CD4-positive, alpha-beta T cell (primary cell): Measurements from ENCODE around the gene GUCA2A. TPM values are rescaled to one million over a fixed set of nuclear protein-coding genes. Genes with fewer than 3 reads are reported as not detected.

Experiments used
- ATAC-seq: fragments of 200-7000 bp; cut with Tn5 transposase; one replicate; pipeline ENCODE4 v1.10.0; 2022; ENCODE audit warnings: mild to moderate bottlenecking; ENCODE audit not compliant: poor library complexity
- CTCF ChIA-PET: fragments of 350-600 bp; sonication (Branson Sonifier 250); formaldehyde crosslinking; loops from one replicate; lab custom pipeline; 2021; ENCODE audit warnings: antibody characterized with exemption, inconsistent platforms; lab: Charles Lee
- POLR2A ChIA-PET: fragments of 350-600 bp; sonication (Branson Sonifier 250); formaldehyde crosslinking; loops from one replicate; lab custom pipeline; 2021; ENCODE audit warnings: antibody characterized with exemption, inconsistent platforms; lab: Charles Lee
- DNase-seq, 14 experiments: peaks; one replicate each; pipeline ENCODE4 v3.0.0-alpha.2; 2013 to 2020; ENCODE audit warnings: mixed read lengths in 2 of 14
- H3K27ac ChIP-seq, 2 donors: one replicate each; pipeline versions ENCODE4 v1.5.1 to v1.7.0; 2013; ENCODE audit warnings: low read length in 2 of 2, low read depth in 1 of 2, mild to moderate bottlenecking in 1 of 2
- H3K27me3 ChIP-seq, 2 experiments: 1 replicate in 1 of 2; 2 replicates in 1 of 2; pipeline versions ENCODE4 v1.6.1 to v1.7.0; 2013; ENCODE audit warnings: low read length in 2 of 2, control low read depth in 1 of 2, mild to moderate bottlenecking in 1 of 2, moderate library complexity in 1 of 2; ENCODE audit not compliant: insufficient read depth in 2 of 2, control insufficient read depth in 1 of 2
- H3K36me3 ChIP-seq: one replicate; pipeline ENCODE4 v1.6.1; 2013; ENCODE audit warnings: low read length, control low read depth; ENCODE audit not compliant: insufficient read depth
- H3K4me1 ChIP-seq: one replicate; pipeline ENCODE4 v1.6.1; 2013; ENCODE audit warnings: low read length, control low read depth; ENCODE audit not compliant: insufficient read depth
- H3K4me3 ChIP-seq: one replicate; pipeline ENCODE4 v1.5.1; 2013; ENCODE audit warnings: mild to moderate bottlenecking, low read length, moderate library complexity
- H3K9me3 ChIP-seq, 2 experiments: 1 replicate in 1 of 2; 2 replicates in 1 of 2; pipeline versions ENCODE4 v1.6.1 to v1.7.0; 2013; ENCODE audit warnings: low read length in 2 of 2, mild to moderate bottlenecking in 2 of 2, control low read depth in 1 of 2, moderate library complexity in 1 of 2; ENCODE audit not compliant: control insufficient read depth in 1 of 2, insufficient read depth in 1 of 2
- H3K27ac Mint-ChIP-seq: one replicate; pipeline ENCODE4 v1.8.0; 2020; ENCODE audit warnings: mixed read lengths
- H3K27me3 Mint-ChIP-seq: one replicate; pipeline ENCODE4 v1.8.0; 2021; ENCODE audit warnings: mixed read lengths
- H3K36me3 Mint-ChIP-seq: one replicate; pipeline ENCODE4 v1.8.0; 2021; ENCODE audit warnings: low read depth, mixed read lengths
- H3K4me1 Mint-ChIP-seq: one replicate; pipeline ENCODE4 v1.8.0; 2021; ENCODE audit warnings: low read depth, mixed read lengths
- H3K4me3 Mint-ChIP-seq: one replicate; pipeline ENCODE4 v1.8.0; 2020; ENCODE audit warnings: mild to moderate bottlenecking, mixed read lengths
- H3K9me3 Mint-ChIP-seq: one replicate; pipeline ENCODE4 v1.8.0; 2020; ENCODE audit warnings: mixed read lengths
- intact Hi-C, 2 experiments: fragments of 100-400 bp; cut with DNase I in 1 of 2; cut with micrococcal nuclease in 1 of 2; formaldehyde crosslinking; loops; one replicate each; pipeline versions ENCODE4 v1.15.1 to v1.9.0; 2023 to 2025; cut with DNase I, micrococcal nuclease
- total RNA-seq, 174 experiments: library from RNA in 2 of 174; stranded (reverse) in 2 of 174; gene quantifications; one replicate each; pipeline ENCODE4 v1.2.3 and lab custom pipeline; 2021 to 2026
- TF ChIP-seq, protein P1 (sequence below): fragments of 200-600 bp; IDR thresholded peaks from one replicate; pipeline ENCODE4 v1.8.0; 2022; ENCODE audit warnings: antibody characterized with exemption, mild to moderate bottlenecking

The GUCA2A gene
- total RNA-seq, 2 experiments from 2014 or later = not detected

DNA sequence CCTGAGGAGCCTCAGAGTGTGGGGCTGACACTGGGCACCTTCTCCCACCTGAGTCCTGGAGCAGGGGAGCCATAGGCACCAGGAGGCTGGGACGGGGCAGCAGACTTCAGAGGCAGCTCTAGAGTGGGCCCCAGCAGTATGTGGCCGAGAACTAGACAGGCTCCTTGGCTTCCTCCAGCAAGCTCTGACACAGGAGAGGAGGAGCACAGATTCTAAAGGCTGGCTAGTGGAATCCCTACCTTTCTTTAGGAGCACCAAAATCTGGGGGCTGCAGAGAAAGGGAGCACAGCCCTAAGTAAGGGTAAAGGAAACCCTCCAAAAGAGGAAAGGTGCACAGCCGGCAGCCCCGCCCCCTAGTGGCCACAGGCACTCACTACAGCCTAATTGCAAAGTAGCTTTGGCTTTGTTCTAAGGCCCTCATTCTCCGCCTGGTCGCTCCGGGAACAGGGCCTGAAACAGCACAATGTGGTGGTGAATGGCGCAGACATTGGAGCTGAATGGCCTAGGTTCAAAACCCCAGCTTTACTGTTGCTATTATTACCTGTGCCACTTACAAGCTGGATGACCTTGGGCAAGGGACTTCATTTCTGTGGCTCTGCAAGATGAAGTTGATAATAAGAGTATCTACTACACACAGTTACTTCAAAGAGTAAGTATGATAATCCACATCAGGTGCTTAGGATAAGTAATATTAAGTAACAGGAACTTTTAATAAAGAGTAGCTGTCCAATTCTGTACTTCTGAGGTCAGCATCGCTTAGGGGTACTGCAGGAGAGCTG is 8.8 kb upstream of the GUCA2A start:
- H3K4me3 Mint-ChIP-seq = no peak overlapping the region
- no peaks in the 10 kb centered on the region for H3K27me3 ChIP-seq
- no peak overlapping the region for H3K27ac ChIP-seq
- H3K36me3 ChIP-seq = no peaks in the 10 kb centered on the region
- ChIA-PET POLR2A (interaction anchor here (0.8 to 1.2 kb wide), 4 partner anchors 361 to 657 kb away, joined by 3 to 4 read pairs (median 4); no protein-coding TSS in a partner anchor), CTCF (interaction anchor here (0.5 to 3.1 kb wide), 23 partner anchors 9 to 658 kb away, joined by 3 to 22 read pairs (median 5); no protein-coding TSS in a partner anchor)
- TF ChIP-seq, protein P1, sequence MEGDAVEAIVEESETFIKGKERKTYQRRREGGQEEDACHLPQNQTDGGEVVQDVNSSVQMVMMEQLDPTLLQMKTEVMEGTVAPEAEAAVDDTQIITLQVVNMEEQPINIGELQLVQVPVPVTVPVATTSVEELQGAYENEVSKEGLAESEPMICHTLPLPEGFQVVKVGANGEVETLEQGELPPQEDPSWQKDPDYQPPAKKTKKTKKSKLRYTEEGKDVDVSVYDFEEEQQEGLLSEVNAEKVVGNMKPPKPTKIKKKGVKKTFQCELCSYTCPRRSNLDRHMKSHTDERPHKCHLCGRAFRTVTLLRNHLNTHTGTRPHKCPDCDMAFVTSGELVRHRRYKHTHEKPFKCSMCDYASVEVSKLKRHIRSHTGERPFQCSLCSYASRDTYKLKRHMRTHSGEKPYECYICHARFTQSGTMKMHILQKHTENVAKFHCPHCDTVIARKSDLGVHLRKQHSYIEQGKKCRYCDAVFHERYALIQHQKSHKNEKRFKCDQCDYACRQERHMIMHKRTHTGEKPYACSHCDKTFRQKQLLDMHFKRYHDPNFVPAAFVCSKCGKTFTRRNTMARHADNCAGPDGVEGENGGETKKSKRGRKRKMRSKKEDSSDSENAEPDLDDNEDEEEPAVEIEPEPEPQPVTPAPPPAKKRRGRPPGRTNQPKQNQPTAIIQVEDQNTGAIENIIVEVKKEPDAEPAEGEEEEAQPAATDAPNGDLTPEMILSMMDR = peak; percentile 97
- H3K4me1 Mint-ChIP-seq = no peaks in the 10 kb centered on the region
- ATAC-seq (peak; percentile 77), DNase-seq (peak; percentile 46 to 78 (median 60))
- H3K9me3 Mint-ChIP-seq = no peaks in the 10 kb centered on the region
- H3K27ac Mint-ChIP-seq = no peak overlapping the region
- no peak overlapping the region for H3K4me3 ChIP-seq
- no peaks in the 10 kb centered on the region for H3K9me3 ChIP-seq
- H3K36me3 Mint-ChIP-seq = no peaks in the 10 kb centered on the region
- peaks cover 5% of the 10 kb centered on the region for H3K4me1 ChIP-seq
- no peaks in the 10 kb centered on the region for H3K27me3 Mint-ChIP-seq
- intact Hi-C loops = loop anchor here (1.0 to 10.0 kb wide), 5 partner anchors 161 to 656 kb away; partner anchors contain the start of gene FOXJ3 (in 1 of the 2)

DNA sequence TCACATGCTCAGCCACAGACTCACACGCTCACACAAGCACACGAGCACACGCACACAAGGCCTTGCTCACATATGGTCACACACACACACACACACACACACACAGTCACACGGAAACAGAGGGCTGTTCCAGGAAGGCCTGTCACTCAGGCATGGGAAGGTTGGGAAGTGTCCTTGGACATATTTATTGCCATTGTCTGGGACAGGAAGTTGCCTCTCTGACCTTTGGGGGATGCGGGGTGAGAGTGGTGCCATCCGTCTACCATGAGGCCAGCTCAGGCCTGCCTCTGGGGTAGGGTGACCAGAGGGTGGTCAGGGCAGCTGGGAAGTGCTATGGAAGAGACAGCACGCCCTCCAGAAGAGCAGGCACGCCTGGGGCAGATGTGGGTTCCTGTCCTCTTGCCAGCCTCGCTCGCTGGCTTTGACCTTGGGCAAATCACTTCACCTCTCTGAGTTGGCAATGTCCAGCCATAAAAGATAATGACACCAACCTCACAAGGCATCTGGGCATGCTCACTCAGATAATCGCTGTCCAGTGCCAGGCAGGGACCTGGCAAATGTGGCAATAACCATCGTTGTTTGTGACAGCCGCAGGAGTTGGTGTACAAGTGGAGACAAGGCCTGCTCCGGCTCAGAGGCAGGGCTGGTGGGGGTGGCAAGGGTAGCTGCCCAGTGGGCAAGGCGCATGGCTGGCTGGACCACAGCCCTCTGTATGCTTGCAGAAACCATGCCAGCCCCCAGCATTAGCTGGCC is 8.0 kb upstream of the GUCA2A start:
- no peak for ATAC-seq
- H3K9me3 ChIP-seq = no peaks in the 10 kb centered on the region
- ChIA-PET CTCF (interaction anchor here (1.0 to 3.1 kb wide), 14 partner anchors 9 to 657 kb away, joined by 3 to 22 read pairs (median 5); no protein-coding TSS in a partner anchor), POLR2A (interaction anchor here (1.0 kb wide), 1 partner anchor 361 kb away, joined by 3 read pairs; no protein-coding TSS in a partner anchor)
- no peak overlapping the region for H3K4me3 ChIP-seq
- H3K36me3 ChIP-seq = no peaks in the 10 kb centered on the region
- Mint-ChIP-seq H3K4me1 (no peaks in the 10 kb centered on the region), H3K27ac (no peak overlapping the region), H3K4me3 (no peak overlapping the region), H3K9me3 (no peaks in the 10 kb centered on the region), H3K36me3 (no peaks in the 10 kb centered on the region), H3K27me3 (no peaks in the 10 kb centered on the region)
- no peaks in the 10 kb centered on the region for H3K27me3 ChIP-seq
- peaks cover 5% of the 10 kb centered on the region for H3K4me1 ChIP-seq
- intact Hi-C loops = loop anchor here (1.0 to 10.0 kb wide), 5 partner anchors 162 to 655 kb away; partner anchors contain the start of gene FOXJ3 (in 1 of the 2)
- no peak overlapping the region for H3K27ac ChIP-seq
- DNase-seq = no peak
- TF ChIP-seq, protein P1 = no peak

DNA sequence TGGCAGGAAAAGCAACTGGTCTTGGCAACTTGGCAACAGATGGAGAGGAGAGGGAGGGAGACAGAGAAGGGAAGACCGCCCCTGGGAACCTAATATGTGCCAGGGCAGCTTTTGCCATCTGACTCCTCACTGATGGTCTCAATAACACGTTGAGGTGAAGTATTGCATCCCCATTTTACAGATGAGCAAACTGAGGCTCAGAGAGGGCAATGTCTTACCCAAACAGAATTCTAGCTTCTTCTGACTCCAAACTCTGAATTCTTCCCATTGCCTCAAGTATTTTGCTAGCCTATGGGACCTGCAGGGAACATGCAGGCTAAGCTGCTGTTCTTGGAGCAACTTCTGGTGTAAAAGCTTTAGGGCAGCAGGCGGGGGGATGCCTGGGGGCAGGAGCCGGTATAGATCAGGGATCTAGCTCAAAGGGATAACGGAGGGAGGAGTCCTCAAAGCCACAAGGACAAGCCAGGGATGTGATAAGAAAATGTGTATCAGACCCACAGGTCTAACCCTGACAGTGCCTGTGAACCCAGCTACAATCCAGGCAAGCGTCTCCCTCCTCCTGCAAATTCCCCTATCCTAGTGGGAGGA is 7.2 kb upstream of the GUCA2A start:
- DNase-seq (no peak), ATAC-seq (no peak)
- Histone ChIP-seq H3K36me3 (no peaks in the 10 kb centered on the region), H3K4me1 (peaks cover 5% of the 10 kb centered on the region), H3K4me3 (no peak overlapping the region), H3K9me3 (no peaks in the 10 kb centered on the region), H3K27ac (no peak overlapping the region), H3K27me3 (no peaks in the 10 kb centered on the region)
- intact Hi-C loops = loop anchor here (5.0 to 10.0 kb wide), 3 partner anchors 163 to 654 kb away; partner anchors contain the start of gene FOXJ3 (in 1 of the 2)
- Mint-ChIP-seq H3K9me3 (no peaks in the 10 kb centered on the region), H3K4me3 (no peak overlapping the region), H3K27ac (no peak overlapping the region), H3K27me3 (no peaks in the 10 kb centered on the region), H3K4me1 (no peaks in the 10 kb centered on the region), H3K36me3 (no peaks in the 10 kb centered on the region)
- ChIA-PET POLR2A (no interaction called here), CTCF (interaction anchor here (3.1 kb wide), 1 partner anchor 597 kb away, joined by 22 read pairs; no protein-coding TSS in a partner anchor)
- TF ChIP-seq, protein P1 = no peak
